Stomach (tissue), 19 donors: ENCODE data around the gene VEGFB. TPM values are rescaled to one million over a fixed set of nuclear protein-coding genes. Genes with fewer than 3 reads are reported as not detected.

Experiments used
- DNase-seq, 2 donors: peaks; one replicate each; pipeline versions ENCODE4 v3.0.0 to v3.0.0-alpha.2; 2013 to 2019
- H3K27ac ChIP-seq, 5 donors: fragments of 200-600 bp in 4 of 5; sonication (generic) in 4 of 5; one replicate each; pipeline ENCODE4 v1.5.1; 2013 to 2019; ENCODE audit warnings: mild to moderate bottlenecking in 1 of 5, moderate library complexity in 1 of 5
- H3K27me3 ChIP-seq, 3 donors: fragments of 200-600 bp; sonication (generic); one replicate each; pipeline ENCODE4 v1.5.1; 2017 to 2019; ENCODE audit warnings: mixed run types in 1 of 3
- H3K36me3 ChIP-seq, 4 donors: fragments of 200-600 bp; sonication (generic); 1 replicate in 3 of 4; 2 replicates in 1 of 4; pipeline ENCODE4 v1.5.1; 2016 to 2019
- H3K4me1 ChIP-seq, 4 donors: fragments of 200-600 bp; sonication (generic); one replicate each; pipeline ENCODE4 v1.5.1; 2016 to 2019
- H3K4me3 ChIP-seq, 4 donors: fragments of 200-600 bp; sonication (generic) in 3 of 4; one replicate each; pipeline ENCODE4 v1.5.1; 2016 to 2019; ENCODE audit warnings: mild to moderate bottlenecking in 1 of 4
- H3K9me3 ChIP-seq, 4 donors: fragments of 200-600 bp; sonication (generic); one replicate each; pipeline ENCODE4 v1.5.1; 2016 to 2019
- EP300 ChIP-seq: sonication (generic); formaldehyde crosslinking; IDR thresholded peaks from one replicate; pipeline ENCODE4 v1.6.1; 2017; ENCODE audit warnings: antibody characterized with exemption
- POLR2A ChIP-seq, 4 donors: fragments of 450-650 bp; IDR thresholded peaks; one replicate each; pipeline ENCODE4 v1.6.1; 2016; ENCODE audit warnings: antibody characterized with exemption in 4 of 4, control low read depth in 2 of 4, mild to moderate bottlenecking in 1 of 4, moderate library complexity in 1 of 4
- POLR2AphosphoS5 ChIP-seq, 3 donors: sonication (generic); formaldehyde crosslinking; IDR thresholded peaks; one replicate each; pipeline ENCODE4 v1.6.1; 2016; ENCODE audit warnings: antibody characterized with exemption in 3 of 3
- WGBS, 5 donors: extraction: QIAGEN DNeasy Blood & Tissue Kit in 3 of 5; methylation state at CpG; one replicate each; pipeline versions ENCODE4 v1.1.5 to v1.1.7; 2013 to 2018; 5-methylcytosine and 5-hydroxymethylcytosine counted together
- intact Hi-C: fragments of 100-400 bp; cut with DNase I; formaldehyde crosslinking; loops from one replicate; pipeline ENCODE4 v1.15.1; 2023; ENCODE audit warnings: low total_unique reads
- long read RNA-seq, 10 donors: transcript quantifications; one replicate each; lab custom pipeline, GENCODE V29; 2026
- polyA plus RNA-seq, 3 donors: library from polyadenylated mRNA; stranded (reverse); fragments of 200-250 nt; gene quantifications; one replicate each; pipeline ENCODE4 v1.2.3, GENCODE V29; 2013
- total RNA-seq, 5 donors: library from RNA; depleted of rRNA; stranded (reverse); fragments of >200 nt; gene quantifications; one replicate each; pipeline versions ENCODE4 v1.1.0 to v1.2.3, GENCODE V29; 2014 to 2016
- TF ChIP-seq, protein P1 (sequence below), 7 experiments: fragments of 450-650 bp in 4 of 7; fragments of 200-600 bp in 3 of 7; sonication (generic) in 3 of 7; IDR thresholded peaks; one replicate each; pipeline ENCODE4 v1.5.1; 2016 to 2019; ENCODE audit warnings: antibody characterized with exemption in 7 of 7, control low read depth in 2 of 7, mild to moderate bottlenecking in 1 of 7
- donor health status: healthy with polysubstance abuse.
- donor health status: Bipolar disorder and iron deficiency.
- donor health status: healthy.

VEGFB gene, protein sequence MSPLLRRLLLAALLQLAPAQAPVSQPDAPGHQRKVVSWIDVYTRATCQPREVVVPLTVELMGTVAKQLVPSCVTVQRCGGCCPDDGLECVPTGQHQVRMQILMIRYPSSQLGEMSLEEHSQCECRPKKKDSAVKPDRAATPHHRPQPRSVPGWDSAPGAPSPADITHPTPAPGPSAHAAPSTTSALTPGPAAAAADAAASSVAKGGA
- total RNA-seq: 100 to 1,000 TPM in 1 of 5 donors, 10 to 100 TPM in 3, 1 to 10 TPM in 1; 2.9 to 167 (median 17.4) TPM
- 100 to 1,000 TPM in 1 of 3 donors, 10 to 100 TPM in 2; 86.4 to 132 (median 97.7) TPM for polyA plus RNA-seq
- long read RNA-seq, donor 1, transcript VEGFB-201 (7 exons, 1,380 nt): major isoform, 11 of 13 reads
- long read RNA-seq, donor 1, partial matches to known transcripts: 0 of 13 reads
- long read RNA-seq, donor 1, other reads (novel, unspliced or antisense): 0 of 13 reads
- long read RNA-seq, donor 2, transcript VEGFB-202 (7 exons, 979 nt): minor isoform, 5 of 18 reads
- long read RNA-seq, donor 2, transcript VEGFB-201 (7 exons, 1,380 nt): major isoform, 13 of 18 reads
- long read RNA-seq, donor 2, partial matches to known transcripts: 0 of 18 reads
- long read RNA-seq, donor 2, other reads (novel, unspliced or antisense): 0 of 18 reads
- long read RNA-seq, donor 3, transcript VEGFB-201 (7 exons, 1,380 nt): major isoform, 11 of 21 reads
- long read RNA-seq, donor 3, partial matches to known transcripts: 6 of 21 reads
- long read RNA-seq, donor 3, other reads (novel, unspliced or antisense): 0 of 21 reads
- long read RNA-seq, donor 4, partial matches to known transcripts: 0 of 2 reads
- long read RNA-seq, donor 4, other reads (novel, unspliced or antisense): 0 of 2 reads
- long read RNA-seq, donor 5, transcript VEGFB-201 (7 exons, 1,380 nt): major isoform, 26 of 50 reads
- long read RNA-seq, donor 5, transcript VEGFB-202 (7 exons, 979 nt): minor isoform, 6 of 50 reads
- long read RNA-seq, donor 5, partial matches to known transcripts: 18 of 50 reads
- long read RNA-seq, donor 5, other reads (novel, unspliced or antisense): 0 of 50 reads
- long read RNA-seq, donor 6, transcript VEGFB-202 (7 exons, 979 nt): minor isoform, 15 of 77 reads
- long read RNA-seq, donor 6, transcript VEGFB-201 (7 exons, 1,380 nt): major isoform, 45 of 77 reads
- long read RNA-seq, donor 6, partial matches to known transcripts: 15 of 77 reads
- long read RNA-seq, donor 6, other reads (novel, unspliced or antisense): 0 of 77 reads
- long read RNA-seq, donor 7, transcript VEGFB-202 (7 exons, 979 nt): minor isoform, 8 of 37 reads
- long read RNA-seq, donor 7, transcript VEGFB-201 (7 exons, 1,380 nt): major isoform, 18 of 37 reads
- long read RNA-seq, donor 7, partial matches to known transcripts: 11 of 37 reads
- long read RNA-seq, donor 7, other reads (novel, unspliced or antisense): 0 of 37 reads
- long read RNA-seq, donor 8, transcript VEGFB-202 (7 exons, 979 nt): minor isoform, 7 of 25 reads
- long read RNA-seq, donor 8, transcript VEGFB-201 (7 exons, 1,380 nt): major isoform, 18 of 25 reads
- long read RNA-seq, donor 8, partial matches to known transcripts: 0 of 25 reads
- long read RNA-seq, donor 8, other reads (novel, unspliced or antisense): 0 of 25 reads
- long read RNA-seq, donor 9, transcript VEGFB-201 (7 exons, 1,380 nt): major isoform, 12 of 36 reads
- long read RNA-seq, donor 9, transcript VEGFB-202 (7 exons, 979 nt): minor isoform, 5 of 36 reads
- long read RNA-seq, donor 9, partial matches to known transcripts: 19 of 36 reads
- long read RNA-seq, donor 9, other reads (novel, unspliced or antisense): 0 of 36 reads
- long read RNA-seq, donor 10, transcript VEGFB-201 (7 exons, 1,380 nt): major isoform, 7 of 9 reads
- long read RNA-seq, donor 10, partial matches to known transcripts: 0 of 9 reads
- long read RNA-seq, donor 10, other reads (novel, unspliced or antisense): 0 of 9 reads

DNA sequence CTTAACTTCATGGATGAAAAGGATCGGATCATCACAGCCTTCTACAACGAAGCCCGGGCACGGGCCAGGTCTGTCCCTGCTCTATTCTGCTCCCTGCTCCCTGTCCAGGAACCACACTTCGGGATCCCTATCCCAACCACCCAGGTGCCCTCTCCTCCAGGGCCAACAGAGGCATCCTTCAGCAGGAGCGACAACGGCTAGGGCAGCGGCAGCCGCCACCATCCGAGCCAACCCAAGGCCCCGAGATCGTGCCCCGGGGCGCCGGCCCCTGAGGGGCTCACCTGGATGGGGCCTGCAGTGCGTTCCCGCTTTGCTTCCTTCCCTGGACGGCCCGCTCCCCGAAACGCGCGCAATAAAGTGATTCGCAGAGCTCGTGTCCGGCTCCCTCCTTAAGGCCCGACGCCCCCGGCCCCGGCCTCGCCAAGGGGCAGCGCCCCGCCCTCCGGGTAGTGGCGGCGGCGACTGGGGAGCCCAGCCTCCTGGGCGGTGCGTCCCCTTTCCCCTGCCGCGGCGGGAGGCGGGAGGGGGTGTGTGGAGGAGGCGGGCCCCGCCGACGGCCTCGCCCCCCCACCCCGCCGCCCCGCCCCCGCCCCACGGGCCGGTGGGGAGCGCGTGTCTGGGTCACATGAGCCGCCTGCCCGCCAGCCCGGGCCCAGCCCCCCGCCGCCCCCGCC, at the start of gene VEGFB:
Gene VEGFB, plus strand, starts transcription at position 672 of the 674 bp plus-strand sequence. CDS start 250 bp downstream, outside the sequence.
- H3K4me3 ChIP-seq: peak within 1 kb of the TSS; percentile 75 to 88 (median 83)
- H3K4me1 ChIP-seq: peaks cover 59 to 88% (median 85%) of the 10 kb centered on the region in 4 donors
- peak within 1 kb of the TSS; percentile 83 to 92 (median 91) for H3K27ac ChIP-seq
- peaks cover 15 to 26% (median 20%) of the 10 kb centered on the region in 4 donors for H3K36me3 ChIP-seq
- no peaks in the 10 kb centered on the region for H3K27me3 ChIP-seq
- 0 to 12% (median 3%) methylated on average over 2 to 55 of the region's 62 CpGs for WGBS, 5 donors
- H3K9me3 ChIP-seq: no peaks in the 10 kb centered on the region
- peak; percentile 81 to 90 for DNase-seq
- TF ChIP-seq, protein P1, sequence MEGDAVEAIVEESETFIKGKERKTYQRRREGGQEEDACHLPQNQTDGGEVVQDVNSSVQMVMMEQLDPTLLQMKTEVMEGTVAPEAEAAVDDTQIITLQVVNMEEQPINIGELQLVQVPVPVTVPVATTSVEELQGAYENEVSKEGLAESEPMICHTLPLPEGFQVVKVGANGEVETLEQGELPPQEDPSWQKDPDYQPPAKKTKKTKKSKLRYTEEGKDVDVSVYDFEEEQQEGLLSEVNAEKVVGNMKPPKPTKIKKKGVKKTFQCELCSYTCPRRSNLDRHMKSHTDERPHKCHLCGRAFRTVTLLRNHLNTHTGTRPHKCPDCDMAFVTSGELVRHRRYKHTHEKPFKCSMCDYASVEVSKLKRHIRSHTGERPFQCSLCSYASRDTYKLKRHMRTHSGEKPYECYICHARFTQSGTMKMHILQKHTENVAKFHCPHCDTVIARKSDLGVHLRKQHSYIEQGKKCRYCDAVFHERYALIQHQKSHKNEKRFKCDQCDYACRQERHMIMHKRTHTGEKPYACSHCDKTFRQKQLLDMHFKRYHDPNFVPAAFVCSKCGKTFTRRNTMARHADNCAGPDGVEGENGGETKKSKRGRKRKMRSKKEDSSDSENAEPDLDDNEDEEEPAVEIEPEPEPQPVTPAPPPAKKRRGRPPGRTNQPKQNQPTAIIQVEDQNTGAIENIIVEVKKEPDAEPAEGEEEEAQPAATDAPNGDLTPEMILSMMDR (IDR thresholded peaks at IDR 0.05): no peak
- peak in 2 of 3 donors; percentile 48 to 64 for TF ChIP-seq POLR2AphosphoS5 (IDR thresholded peaks at IDR 0.05)
- TF ChIP-seq POLR2A (IDR thresholded peaks at IDR 0.05): peak in 1 of 4 donors; percentile 8
- TF ChIP-seq EP300: no peak
- intact Hi-C loops: no loop called here

DNA sequence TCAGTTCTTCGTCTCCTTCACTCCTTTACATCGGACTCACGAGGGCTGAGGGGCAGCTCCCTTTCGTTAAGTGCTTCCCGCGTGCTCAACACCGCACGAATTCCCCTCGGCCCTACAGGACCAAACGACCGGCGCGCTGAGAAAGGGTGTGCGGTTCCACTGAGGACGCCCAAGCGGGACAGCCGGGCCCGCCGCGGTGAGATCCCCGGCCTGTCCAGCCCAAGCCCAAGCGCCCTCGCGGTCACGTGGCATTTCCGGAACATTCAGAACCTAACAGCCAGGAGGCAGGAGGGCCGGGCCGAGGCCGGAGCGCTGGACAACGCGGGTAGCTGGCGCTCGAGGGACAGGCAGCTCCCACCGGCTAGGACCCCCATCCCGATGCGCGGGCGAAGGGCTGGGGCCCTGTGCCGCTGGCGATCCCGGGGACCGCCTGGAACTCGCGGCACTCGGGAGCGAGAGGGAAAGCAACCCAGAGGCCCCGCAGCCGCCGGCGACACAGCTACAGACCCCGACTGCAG, 49.1 kb upstream of the VEGFB start:
- TF ChIP-seq POLR2A (IDR thresholded peaks at IDR 0.05) (peak in 2 of 4 donors; percentile 87 to 94), POLR2AphosphoS5 (IDR thresholded peaks at IDR 0.05) (peak; percentile 61 to 97 (median 97)), EP300 (no peak)
- TF ChIP-seq, protein P1 (IDR thresholded peaks at IDR 0.05): peak in 4 of 7 experiments; percentile 21 to 59 (median 51)
- H3K36me3 ChIP-seq: peaks cover 0 to 15% (median 4%) of the 10 kb centered on the region in 4 donors
- H3K4me3 ChIP-seq: peak overlapping the region; percentile 53 to 70 (median 58)
- peak overlapping the region in 4 of 5 donors; percentile 88 to 97 (median 93) for H3K27ac ChIP-seq
- no peaks in the 10 kb centered on the region for H3K27me3 ChIP-seq
- no peaks in the 10 kb centered on the region for H3K9me3 ChIP-seq
- peak; percentile 86 to 93 for DNase-seq
- 0 to 1% (median 0%) methylated on average over 44 to 52 of the region's 52 CpGs for WGBS, 5 donors
- intact Hi-C loops: no loop called here
- peaks cover 43 to 48% (median 48%) of the 10 kb centered on the region in 4 donors for H3K4me1 ChIP-seq
